MM.1S (cell line): ENCODE data around the gene PLOD3.

Experiments used
- DNase-seq: peaks from one replicate; pipeline ENCODE4 v3.0.0-alpha.2; 2015
- H2AFZ ChIP-seq: fragments of 300-600 bp; sonication (generic); 2 replicates; pipeline ENCODE4 v1.6.0; 2016; ENCODE audit warnings: antibody characterized with exemption, low read length
- H3F3A ChIP-seq: fragments of 300-600 bp; sonication (generic); 2 replicates; pipeline ENCODE4 v1.6.1; 2016; ENCODE audit warnings: mild to moderate bottlenecking, antibody characterized with exemption, low read length, moderate library complexity, mixed read lengths; ENCODE audit not compliant: insufficient read depth
- H3K27ac ChIP-seq: fragments of 300-600 bp; sonication (generic); 2 replicates; pipeline ENCODE4 v1.5.1; 2016; ENCODE audit warnings: mild to moderate bottlenecking, low read length
- H3K27me3 ChIP-seq: fragments of 300-600 bp; sonication (generic); replicated peaks from 2 replicates; pipeline ENCODE4 v1.6.0; 2016; ENCODE audit warnings: low read length; ENCODE audit not compliant: insufficient read depth
- H3K36me3 ChIP-seq: fragments of 300-600 bp; sonication (generic); replicated peaks from 2 replicates; pipeline ENCODE4 v1.6.1; 2016; ENCODE audit warnings: mild to moderate bottlenecking, low read length, mixed read lengths; ENCODE audit not compliant: insufficient read depth
- H3K4me1 ChIP-seq: fragments of 300-600 bp; sonication (generic); 2 replicates; pipeline ENCODE4 v1.6.1; 2016; ENCODE audit warnings: low read length, mixed read lengths
- H3K4me2 ChIP-seq: fragments of 300-600 bp; sonication (generic); 2 replicates; pipeline ENCODE4 v1.6.0; 2016; ENCODE audit warnings: low read depth, low read length
- H3K4me3 ChIP-seq: fragments of 300-600 bp; sonication (generic); 2 replicates; pipeline ENCODE4 v1.5.1; 2016; ENCODE audit warnings: low read length, mixed read lengths
- H3K79me2 ChIP-seq: fragments of 300-600 bp; sonication (generic); 2 replicates; pipeline ENCODE4 v1.6.1; 2016; ENCODE audit warnings: mixed run types, low read length, mixed read lengths
- H3K9ac ChIP-seq: fragments of 300-600 bp; sonication (generic); 2 replicates; pipeline ENCODE4 v1.6.1; 2016; ENCODE audit warnings: low read length, mixed read lengths
- H3K9me2 ChIP-seq: fragments of 300-600 bp; sonication (generic); replicated peaks from 2 replicates; pipeline ENCODE4 v1.6.1; 2016; ENCODE audit warnings: mild to moderate bottlenecking, low read length, mixed read lengths; ENCODE audit not compliant: insufficient read depth
- H3K9me3 ChIP-seq: fragments of 300-600 bp; sonication (generic); replicated peaks from 2 replicates; pipeline ENCODE4 v1.6.1; 2016; ENCODE audit warnings: mild to moderate bottlenecking, low read length, mixed read lengths; ENCODE audit not compliant: insufficient read depth
- H4K20me1 ChIP-seq: fragments of 300-600 bp; sonication (generic); 2 replicates; pipeline ENCODE4 v1.6.1; 2016; ENCODE audit warnings: mild to moderate bottlenecking, low read length, moderate library complexity, mixed read lengths; ENCODE audit not compliant: insufficient read depth
- EZH2 ChIP-seq: fragments of 300-600 bp; sonication (generic); optimal IDR thresholded peaks from 2 replicates; pipeline ENCODE3; 2017; ENCODE audit warnings: low read depth, mild to moderate bottlenecking, antibody characterized with exemption, low read length, mixed read lengths
- EZH2phosphoT487 ChIP-seq: fragments of 300-600 bp; sonication (generic); IDR thresholded peaks from 2 replicates; pipeline ENCODE4 v1.6.1; 2018; ENCODE audit warnings: antibody characterized with exemption, low read length
- TF ChIP-seq, protein P1 (sequence below): fragments of 300-600 bp; sonication (generic); IDR thresholded peaks from 2 replicates; pipeline ENCODE4 v1.5.1; 2016; ENCODE audit warnings: antibody characterized with exemption, low read length, mixed read lengths

PLOD3 gene

DNA sequence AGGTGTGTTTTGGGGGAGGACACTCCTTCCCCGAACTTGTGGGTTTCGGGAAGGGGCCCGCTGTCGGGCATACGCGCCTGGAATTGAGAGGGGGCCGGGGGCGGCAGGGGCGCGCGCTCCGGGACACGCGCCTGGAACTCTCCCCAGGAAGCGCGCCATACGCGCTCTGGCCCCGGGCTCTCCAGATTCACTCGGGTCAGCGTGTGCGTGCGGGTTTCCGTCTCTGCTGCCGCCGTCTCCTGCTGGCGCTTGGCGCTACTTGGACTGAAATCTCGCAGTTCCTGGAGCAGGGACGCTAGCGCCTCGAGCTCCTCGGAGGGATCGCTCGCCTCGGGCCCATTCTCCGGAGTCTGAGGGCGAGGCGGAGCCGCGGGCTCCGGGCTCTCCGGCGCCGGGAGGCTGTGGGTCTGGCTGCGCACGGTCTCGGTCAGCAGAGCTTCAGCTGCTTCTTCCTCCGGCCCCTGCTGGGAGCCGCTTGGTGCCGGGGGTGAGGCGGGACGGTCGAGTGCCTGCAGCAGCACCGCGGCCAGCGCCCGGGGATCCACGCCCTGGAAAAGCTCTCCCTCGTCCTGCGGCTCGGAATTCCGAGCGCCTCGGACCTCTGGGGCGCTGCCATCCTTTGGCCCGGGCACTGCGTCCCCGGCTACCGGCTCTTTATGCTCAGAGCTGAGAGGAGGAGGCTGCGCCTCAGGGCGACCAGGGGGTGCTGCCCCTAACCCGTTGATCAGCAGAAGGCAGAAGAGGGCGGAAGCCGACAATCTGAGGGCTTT, 53.1 kb downstream of the PLOD3 start:
- TF ChIP-seq, protein P1, sequence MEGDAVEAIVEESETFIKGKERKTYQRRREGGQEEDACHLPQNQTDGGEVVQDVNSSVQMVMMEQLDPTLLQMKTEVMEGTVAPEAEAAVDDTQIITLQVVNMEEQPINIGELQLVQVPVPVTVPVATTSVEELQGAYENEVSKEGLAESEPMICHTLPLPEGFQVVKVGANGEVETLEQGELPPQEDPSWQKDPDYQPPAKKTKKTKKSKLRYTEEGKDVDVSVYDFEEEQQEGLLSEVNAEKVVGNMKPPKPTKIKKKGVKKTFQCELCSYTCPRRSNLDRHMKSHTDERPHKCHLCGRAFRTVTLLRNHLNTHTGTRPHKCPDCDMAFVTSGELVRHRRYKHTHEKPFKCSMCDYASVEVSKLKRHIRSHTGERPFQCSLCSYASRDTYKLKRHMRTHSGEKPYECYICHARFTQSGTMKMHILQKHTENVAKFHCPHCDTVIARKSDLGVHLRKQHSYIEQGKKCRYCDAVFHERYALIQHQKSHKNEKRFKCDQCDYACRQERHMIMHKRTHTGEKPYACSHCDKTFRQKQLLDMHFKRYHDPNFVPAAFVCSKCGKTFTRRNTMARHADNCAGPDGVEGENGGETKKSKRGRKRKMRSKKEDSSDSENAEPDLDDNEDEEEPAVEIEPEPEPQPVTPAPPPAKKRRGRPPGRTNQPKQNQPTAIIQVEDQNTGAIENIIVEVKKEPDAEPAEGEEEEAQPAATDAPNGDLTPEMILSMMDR, result no peak
- TF ChIP-seq EZH2 (no peak), EZH2phosphoT487 (no peak)
- no peak for DNase-seq
- Histone ChIP-seq H3K27me3 (peaks cover 56% of the 10 kb centered on the region), H3K79me2 (no peaks in the 10 kb centered on the region), H3F3A (no peaks in the 10 kb centered on the region), H3K9me3 (no peaks in the 10 kb centered on the region), H3K4me3 (no peak overlapping the region), H3K36me3 (no peaks in the 10 kb centered on the region), H3K9ac (no peak overlapping the region), H3K9me2 (no peaks in the 10 kb centered on the region), H4K20me1 (no peaks in the 10 kb centered on the region), H3K4me1 (peaks cover 5% of the 10 kb centered on the region; the same call in 1 of the 2 replicates), H3K4me2 (no peak overlapping the region), H2AFZ (no peak overlapping the region), H3K27ac (no peak overlapping the region)

DNA sequence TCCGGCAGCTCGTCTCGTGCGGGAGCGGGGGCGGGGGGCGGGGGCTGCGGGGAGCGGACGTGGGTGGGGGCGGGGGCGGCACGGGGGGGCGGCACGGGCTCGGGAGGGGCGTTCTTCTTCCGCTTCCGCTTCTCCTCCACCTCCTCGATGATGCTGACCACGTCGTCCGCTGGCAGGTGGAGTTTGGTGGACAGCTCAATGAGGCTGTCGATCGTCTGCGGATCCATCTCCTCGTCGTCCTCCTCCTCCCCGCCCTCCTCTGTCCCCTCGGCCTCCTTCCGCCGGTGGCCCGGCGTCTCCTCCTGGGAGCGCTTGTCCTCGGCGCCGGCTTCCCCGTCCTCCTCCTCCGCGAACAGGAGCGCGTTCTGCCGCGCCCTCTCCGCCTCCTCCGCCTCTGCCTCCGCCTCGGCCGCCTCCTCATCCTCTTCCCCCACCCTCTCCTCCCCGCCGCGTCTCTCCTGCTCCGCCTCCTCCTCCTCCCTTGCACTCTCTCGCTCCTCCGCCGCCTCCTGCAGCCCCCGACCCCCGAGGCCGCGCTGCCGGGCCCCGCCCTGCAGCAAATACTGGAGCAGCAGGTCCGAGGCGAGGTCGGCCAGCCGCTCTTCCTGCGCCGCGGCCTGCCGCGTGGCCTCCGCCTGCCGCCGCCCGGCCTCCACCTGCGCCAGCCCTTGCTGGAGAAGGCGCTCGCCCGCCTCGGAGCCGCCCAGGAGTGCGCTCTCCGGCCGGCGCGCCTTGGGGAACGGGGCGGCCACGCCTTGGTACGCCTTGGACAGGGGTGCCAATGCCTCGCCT, 53.9 kb downstream of the PLOD3 start:
- H3K79me2 ChIP-seq, result no peaks in the 10 kb centered on the region
- H3K9me3 ChIP-seq, result no peaks in the 10 kb centered on the region
- no peak overlapping the region for H2AFZ ChIP-seq
- no peak for DNase-seq
- peak overlapping the region; percentile 55; the same call in 1 of the 2 replicates for H3K4me2 ChIP-seq
- no peaks in the 10 kb centered on the region for H3K36me3 ChIP-seq
- H3K4me1 ChIP-seq, result peaks cover 5% of the 10 kb centered on the region; the same call in 1 of the 2 replicates
- H4K20me1 ChIP-seq, result no peaks in the 10 kb centered on the region
- H3F3A ChIP-seq, result no peaks in the 10 kb centered on the region
- H3K27me3 ChIP-seq, result peaks cover 49% of the 10 kb centered on the region
- H3K9me2 ChIP-seq, result no peaks in the 10 kb centered on the region
- no peak for TF ChIP-seq EZH2
- no peak for TF ChIP-seq EZH2phosphoT487
- TF ChIP-seq, protein P1, result no peak
- peak overlapping the region; percentile 22; the same call in 1 of the 2 replicates for H3K4me3 ChIP-seq
- H3K9ac ChIP-seq, result no peak overlapping the region
- no peak overlapping the region for H3K27ac ChIP-seq

DNA sequence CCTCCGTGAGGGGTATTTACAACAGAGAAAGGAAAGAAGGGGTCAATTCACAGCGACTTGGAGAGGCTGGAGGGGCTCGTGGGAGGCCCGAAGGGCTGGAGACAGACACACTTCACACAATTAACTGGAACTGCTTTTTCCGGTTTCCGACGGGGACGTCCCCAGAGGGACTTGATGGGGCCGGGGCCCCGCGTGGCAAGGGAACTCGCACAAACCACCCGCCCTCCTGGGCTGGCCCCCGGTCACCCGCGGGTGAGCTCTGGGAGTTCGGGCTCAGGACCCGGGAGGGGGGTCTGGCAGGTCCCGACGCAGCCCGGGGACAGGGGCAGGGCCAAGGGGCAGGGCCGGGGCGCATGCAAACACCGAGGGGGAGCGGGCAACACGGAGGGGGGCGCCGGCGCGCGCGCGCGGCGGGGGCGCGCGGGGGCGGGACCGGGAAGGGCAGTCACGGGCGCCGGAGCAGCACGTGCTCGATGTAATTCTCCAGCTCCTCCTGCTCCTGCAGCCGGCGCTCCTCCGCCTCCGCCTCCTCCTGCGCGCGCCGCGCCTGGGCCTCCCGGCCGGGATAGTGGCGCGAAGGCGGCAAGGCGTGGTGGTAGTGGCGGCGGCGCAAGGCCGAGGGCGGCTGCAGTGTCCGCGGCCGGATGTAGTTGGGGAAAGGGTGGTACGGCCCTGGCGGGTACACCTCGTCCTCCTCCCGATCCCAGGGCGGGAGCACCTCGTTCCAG, 54.7 kb downstream of the PLOD3 start:
- Histone ChIP-seq H3K36me3 (no peaks in the 10 kb centered on the region), H3K4me2 (peak overlapping the region; percentile 21; the same call in 1 of the 2 replicates), H3K9ac (no peak overlapping the region), H3K9me2 (no peaks in the 10 kb centered on the region), H3K9me3 (no peaks in the 10 kb centered on the region), H3K27me3 (peaks cover 41% of the 10 kb centered on the region), H3K27ac (no peak overlapping the region), H2AFZ (no peak overlapping the region), H3K4me1 (peaks cover 5% of the 10 kb centered on the region; the same call in 1 of the 2 replicates), H3K79me2 (no peaks in the 10 kb centered on the region), H3F3A (no peaks in the 10 kb centered on the region), H4K20me1 (no peaks in the 10 kb centered on the region), H3K4me3 (no peak overlapping the region)
- DNase-seq, result no peak
- TF ChIP-seq, protein P1, result no peak
- TF ChIP-seq EZH2 (no peak), EZH2phosphoT487 (no peak)
